Neuronal stem cell (in vitro differentiated cells): ENCODE measurements around the gene ITGA3. TPM values are rescaled to one million over a fixed set of nuclear protein-coding genes. Genes with fewer than 3 reads are reported as not detected.

ENCODE experiments used
- DNase-seq: peaks from one replicate; pipeline ENCODE4 v3.0.0-alpha.2; 2013; ENCODE audit warnings: low spot score
- H2AFZ ChIP-seq: one replicate; pipeline ENCODE4 v1.6.1; 2013; ENCODE audit warnings: mild to moderate bottlenecking, low read length, inconsistent platforms
- H2AK5ac ChIP-seq: 2 replicates; pipeline ENCODE4 v1.6.1; 2013; ENCODE audit warnings: low read depth, mild to moderate bottlenecking, inconsistent platforms, low read length, moderate library complexity, mixed read lengths
- H2BK120ac ChIP-seq: 2 replicates; pipeline ENCODE4 v1.6.1; 2013; ENCODE audit warnings: low read depth, mild to moderate bottlenecking, inconsistent platforms, low read length, moderate library complexity, mixed read lengths
- H2BK12ac ChIP-seq: one replicate; pipeline ENCODE4 v1.6.1; 2013; ENCODE audit warnings: low read length, inconsistent platforms
- H2BK15ac ChIP-seq: 2 replicates; pipeline ENCODE4 v1.6.1; 2013; ENCODE audit warnings: mild to moderate bottlenecking, low read length, inconsistent platforms, mixed read lengths
- H2BK5ac ChIP-seq: one replicate; pipeline ENCODE4 v1.6.1; 2013; ENCODE audit warnings: inconsistent platforms, mild to moderate bottlenecking, low read length, moderate library complexity
- H3K14ac ChIP-seq: one replicate; pipeline ENCODE4 v1.6.1; 2013; ENCODE audit warnings: low read length, inconsistent platforms
- H3K18ac ChIP-seq: 2 replicates; pipeline ENCODE4 v1.6.1; 2013; ENCODE audit warnings: low read length, inconsistent platforms
- H3K23ac ChIP-seq: 2 replicates; pipeline ENCODE4 v1.6.1; 2013; ENCODE audit warnings: low read depth, mild to moderate bottlenecking, mixed read lengths, low read length, inconsistent platforms; ENCODE audit not compliant: poor library complexity
- H3K27ac ChIP-seq: replicated peaks from 3 replicates; pipeline ENCODE4 v1.5.1; 2013; ENCODE audit warnings: low read length, inconsistent platforms
- H3K27me3 ChIP-seq, 3 experiments: 2 replicates each; pipeline ENCODE4 v1.6.1; 2013; ENCODE audit warnings: low read length in 3 of 3, mild to moderate bottlenecking in 2 of 3, inconsistent platforms in 1 of 3, low read depth in 1 of 3, mixed read lengths in 1 of 3, moderate library complexity in 1 of 3; ENCODE audit not compliant: control insufficient read depth in 3 of 3, insufficient read depth in 3 of 3
- H3K36me3 ChIP-seq, 2 donors: replicated peaks in 1 of 2; 2 replicates each; pipeline ENCODE4 v1.6.1; 2013; ENCODE audit warnings: low read length in 2 of 2; ENCODE audit not compliant: control insufficient read depth in 2 of 2, insufficient read depth in 2 of 2
- H3K4ac ChIP-seq: 2 replicates; pipeline ENCODE4 v1.6.1; 2013; ENCODE audit warnings: inconsistent platforms, mild to moderate bottlenecking, low read length, moderate library complexity
- H3K4me1 ChIP-seq, 2 donors: 1 replicate in 1 of 2; 2 replicates in 1 of 2; pipeline ENCODE4 v1.6.1; 2013; ENCODE audit warnings: low read length in 2 of 2, low read depth in 1 of 2; ENCODE audit not compliant: control insufficient read depth in 2 of 2, insufficient read depth in 1 of 2
- H3K4me2 ChIP-seq: one replicate; pipeline ENCODE4 v1.6.1; 2013; ENCODE audit warnings: mild to moderate bottlenecking, low read length, inconsistent platforms; ENCODE audit not compliant: insufficient read depth, poor library complexity, severe bottlenecking
- H3K4me3 ChIP-seq, 2 donors: 2 replicates each; pipeline ENCODE4 v1.5.1; 2013; ENCODE audit warnings: low read length in 2 of 2, mild to moderate bottlenecking in 2 of 2, inconsistent platforms in 1 of 2, moderate library complexity in 1 of 2
- H3K79me1 ChIP-seq: one replicate; pipeline ENCODE4 v1.6.1; 2013; ENCODE audit warnings: low read depth, mild to moderate bottlenecking, inconsistent platforms, low read length, moderate library complexity
- H3K9ac ChIP-seq: one replicate; pipeline ENCODE4 v1.6.1; 2013; ENCODE audit warnings: mild to moderate bottlenecking, low read depth, low read length, inconsistent platforms; ENCODE audit not compliant: poor library complexity
- H3K9me3 ChIP-seq, 2 donors: replicated peaks in 1 of 2; 2 replicates each; pipeline versions ENCODE3 to v1.6.1; 2013; ENCODE audit warnings: low read length in 2 of 2, mild to moderate bottlenecking in 2 of 2, inconsistent platforms in 1 of 2, low read depth in 1 of 2, mixed read lengths in 1 of 2, moderate library complexity in 1 of 2; ENCODE audit not compliant: control insufficient read depth in 2 of 2, insufficient read depth in 1 of 2
- H4K8ac ChIP-seq: one replicate; pipeline ENCODE4 v1.6.1; 2013; ENCODE audit warnings: low read depth, mild to moderate bottlenecking, inconsistent platforms, low read length, moderate library complexity
- H4K91ac ChIP-seq: one replicate; pipeline ENCODE4 v1.6.1; 2013; ENCODE audit warnings: low read length, low read depth, mild to moderate bottlenecking, inconsistent platforms; ENCODE audit not compliant: poor library complexity
- WGBS, 2 donors: extraction: QIAGEN DNeasy Blood & Tissue Kit; methylation state at CpG; one replicate each; pipeline ENCODE4 v1.1.7; 2013; ENCODE audit warnings: missing lambda C conversion rate in 2 of 2, mixed read lengths in 1 of 2; ENCODE audit not compliant: insufficient read length in 2 of 2, insufficient replicate concordance in 1 of 2; ENCODE audit errors: extremely low coverage in 2 of 2; 5-methylcytosine and 5-hydroxymethylcytosine counted together
- polyA plus RNA-seq, 2 experiments: library from polyadenylated mRNA; stranded (reverse); fragments of 200-250 nt; gene quantifications; one replicate each; pipeline ENCODE4 v1.2.3, GENCODE V29; 2013

ITGA3 gene
- 8.3 TPM for polyA plus RNA-seq (2013, experiment 1 of 2)
- polyA plus RNA-seq (2013, experiment 2 of 2) = 6.8 TPM

DNA sequence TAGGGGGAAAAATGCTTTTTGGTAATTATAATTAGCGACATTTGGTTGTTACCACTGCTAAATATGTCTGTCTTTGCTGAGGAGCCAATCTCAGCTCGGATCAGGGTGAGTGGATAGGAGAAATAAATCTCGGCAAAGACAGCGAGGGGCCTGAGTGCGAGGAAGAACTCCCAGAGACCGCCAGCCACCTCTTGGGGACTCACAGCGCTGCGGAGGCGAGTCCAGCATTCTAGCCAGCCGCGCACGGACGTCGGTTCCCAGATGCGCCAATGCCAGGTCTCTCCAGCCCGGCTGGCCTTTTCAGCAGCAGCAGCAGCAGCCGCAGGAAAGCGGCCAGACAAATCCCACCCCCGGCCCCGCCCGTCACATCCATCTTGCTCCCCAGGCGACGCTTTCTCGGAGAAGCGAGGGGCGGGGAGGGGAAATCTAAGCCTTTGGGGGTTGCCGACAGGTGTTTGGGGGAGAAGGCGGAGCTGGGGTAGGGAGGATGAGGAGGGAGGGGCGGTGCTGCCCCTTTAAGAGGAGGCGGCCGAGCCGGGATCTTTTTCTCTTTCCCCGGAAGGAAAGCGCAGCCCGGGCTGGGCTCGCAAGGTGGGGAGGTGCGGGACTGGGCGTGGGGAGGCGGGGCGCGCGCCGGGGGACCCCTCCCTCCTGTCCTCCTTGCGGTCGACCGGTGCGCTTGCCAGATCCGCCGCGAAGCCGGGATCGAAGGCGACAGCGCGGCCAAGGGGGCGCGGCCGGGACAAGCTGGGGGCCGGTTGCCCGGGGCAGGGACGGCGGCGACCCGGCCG is at the start of gene ITGA3:
TSS of gene ITGA3 (plus strand) at position 685 of the 791 bp plus-strand sequence. CDS start 330 bp downstream, outside the sequence.
- peak within 1 kb of the TSS; percentile 90 for H3K18ac ChIP-seq
- no peaks in the 10 kb centered on the region for H3K79me1 ChIP-seq
- H3K14ac ChIP-seq = no peak within 1 kb of the TSS
- H2BK12ac ChIP-seq = no peak within 1 kb of the TSS
- H3K27ac ChIP-seq = no peak within 1 kb of the TSS
- no peak within 1 kb of the TSS for H2BK120ac ChIP-seq
- H2AK5ac ChIP-seq = no peak within 1 kb of the TSS
- no peaks in the 10 kb centered on the region for H3K9me3 ChIP-seq
- H3K4ac ChIP-seq = no peak within 1 kb of the TSS
- no CpG with 5 or more reads among the region's 65 CpGs for WGBS, 2 donors
- H3K23ac ChIP-seq = peak within 1 kb of the TSS; percentile 52
- H3K4me1 ChIP-seq = peaks cover 6 to 27% of the 10 kb centered on the region in 2 donors
- DNase-seq = peak; percentile 81
- peak within 1 kb of the TSS; percentile 42 for H2BK5ac ChIP-seq
- H4K91ac ChIP-seq = no peak within 1 kb of the TSS
- peak within 1 kb of the TSS; percentile 70 for H3K9ac ChIP-seq
- H3K4me2 ChIP-seq = peak within 1 kb of the TSS; percentile 96
- H3K27me3 ChIP-seq = peaks cover 0 to 44% (median 20%) of the 10 kb centered on the region in 3 experiments
- no peak within 1 kb of the TSS for H4K8ac ChIP-seq
- peak within 1 kb of the TSS; percentile 48 to 86 for H3K4me3 ChIP-seq
- peak within 1 kb of the TSS; percentile 98 for H2AFZ ChIP-seq
- H3K36me3 ChIP-seq = no peaks in the 10 kb centered on the region
- H2BK15ac ChIP-seq = peak within 1 kb of the TSS; percentile 96

DNA sequence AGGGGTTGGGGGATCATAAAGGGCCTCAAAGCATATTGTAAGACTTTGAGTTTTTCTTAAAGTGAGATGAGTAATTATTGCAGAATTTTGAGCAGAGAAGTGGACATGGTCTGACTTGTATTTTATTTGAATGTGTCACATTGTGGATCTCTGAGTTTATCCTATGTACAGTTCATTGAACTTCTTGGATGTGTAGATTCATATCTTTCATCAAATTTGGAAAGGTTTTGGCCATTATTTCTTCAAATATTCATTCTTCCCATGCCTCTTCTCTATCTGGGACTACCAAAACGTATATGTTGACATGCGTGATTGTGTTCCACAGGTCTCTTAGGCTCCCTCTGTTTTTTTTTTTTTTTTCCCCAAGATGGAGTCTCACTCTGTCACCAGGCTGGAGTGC is 46.6 kb upstream of the ITGA3 start:
- Histone ChIP-seq H3K4me3 (no peak overlapping the region), H3K4me2 (no peak overlapping the region), H3K79me1 (no peaks in the 10 kb centered on the region), H4K8ac (no peak overlapping the region), H2BK12ac (no peak overlapping the region), H3K9ac (no peak overlapping the region), H3K27me3 (peaks cover 0 to 2% (median 0%) of the 10 kb centered on the region in 3 experiments), H3K23ac (no peak overlapping the region), H3K4me1 (no peaks in the 10 kb centered on the region), H2BK15ac (no peak overlapping the region), H3K36me3 (no peaks in the 10 kb centered on the region), H3K18ac (no peak overlapping the region), H3K4ac (no peak overlapping the region), H4K91ac (no peak overlapping the region), H2AK5ac (no peak overlapping the region), H2BK5ac (no peak overlapping the region), H3K14ac (no peak overlapping the region), H2BK120ac (no peak overlapping the region), H3K9me3 (no peaks in the 10 kb centered on the region), H2AFZ (no peak overlapping the region), H3K27ac (no peak overlapping the region)
- WGBS, 2 donors = no CpG with 5 or more reads among the region's 2 CpGs
- DNase-seq = no peak

DNA sequence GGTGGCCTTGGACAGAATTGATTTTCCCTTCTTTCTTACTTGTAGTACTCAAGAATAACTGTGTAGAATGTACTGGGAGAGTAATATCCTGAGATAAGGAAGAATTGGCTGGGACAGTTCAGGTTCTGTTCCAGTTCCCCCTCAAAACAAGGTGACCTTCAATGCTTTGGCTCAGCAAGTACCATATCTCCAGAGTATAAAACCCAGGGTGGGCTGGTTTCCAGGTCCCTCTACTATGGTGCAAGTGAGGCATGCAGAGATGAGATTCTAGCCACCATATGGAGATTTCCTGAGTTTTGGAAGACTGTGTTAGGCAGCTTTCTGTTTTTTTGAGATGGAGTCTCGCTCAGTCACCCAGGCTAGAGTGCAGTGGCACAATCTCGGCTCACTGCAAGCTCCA is 42.8 kb upstream of the ITGA3 start:
- Histone ChIP-seq H2AK5ac (no peak overlapping the region), H2AFZ (no peak overlapping the region), H3K27ac (no peak overlapping the region), H3K79me1 (no peaks in the 10 kb centered on the region), H2BK5ac (no peak overlapping the region), H2BK120ac (no peak overlapping the region), H3K9me3 (no peaks in the 10 kb centered on the region), H3K9ac (no peak overlapping the region), H3K4me3 (no peak overlapping the region), H2BK12ac (no peak overlapping the region), H3K14ac (no peak overlapping the region), H3K18ac (no peak overlapping the region), H3K23ac (no peak overlapping the region), H2BK15ac (no peak overlapping the region), H3K4me1 (no peaks in the 10 kb centered on the region), H4K8ac (no peak overlapping the region), H3K36me3 (no peaks in the 10 kb centered on the region), H3K4ac (no peak overlapping the region), H3K27me3 (no peaks in the 10 kb centered on the region), H4K91ac (no peak overlapping the region), H3K4me2 (no peak overlapping the region)
- no peak for DNase-seq
- WGBS, 2 donors = no CpG with 5 or more reads among the region's 2 CpGs

DNA sequence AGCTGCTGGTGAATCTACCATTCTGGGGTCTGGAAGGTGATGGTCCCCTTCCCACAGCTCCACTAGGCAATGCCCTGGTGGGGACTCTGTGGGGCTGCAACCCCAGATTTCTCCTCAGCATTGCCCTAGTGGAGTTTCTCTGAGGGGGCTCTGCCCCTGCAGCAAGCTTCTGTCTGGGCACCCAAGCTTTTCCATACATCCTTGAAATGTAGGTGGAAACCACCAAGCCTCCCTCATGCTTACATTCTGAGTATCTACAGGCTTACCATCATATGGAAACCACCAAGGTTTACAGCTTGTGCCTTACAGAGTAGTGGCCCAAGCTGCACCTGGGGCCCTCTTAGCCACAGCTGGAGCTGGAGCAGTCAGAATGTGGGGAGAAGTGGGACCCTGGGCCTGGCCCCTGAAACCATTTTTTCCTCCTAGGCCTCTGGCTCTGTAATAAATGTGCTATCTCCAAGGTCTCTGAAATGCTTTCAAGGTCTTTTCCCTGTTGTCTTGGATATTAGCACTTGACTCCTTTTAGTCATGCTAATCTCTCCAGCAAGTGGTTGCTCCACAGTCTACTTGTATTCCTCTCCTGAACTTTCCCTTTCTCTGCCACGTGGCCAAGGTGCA is 41.3 kb upstream of the ITGA3 start:
- no peak overlapping the region for H3K14ac ChIP-seq
- no peak overlapping the region for H3K27ac ChIP-seq
- no peak overlapping the region for H3K4me2 ChIP-seq
- no peak overlapping the region for H3K9ac ChIP-seq
- H3K4ac ChIP-seq = no peak overlapping the region
- H3K27me3 ChIP-seq = no peaks in the 10 kb centered on the region
- no peak overlapping the region for H2BK120ac ChIP-seq
- no peak overlapping the region for H2BK15ac ChIP-seq
- no peak overlapping the region for H3K4me3 ChIP-seq
- no peaks in the 10 kb centered on the region for H3K36me3 ChIP-seq
- H3K79me1 ChIP-seq = no peaks in the 10 kb centered on the region
- no peak overlapping the region for H2AK5ac ChIP-seq
- no peak overlapping the region for H4K8ac ChIP-seq
- no peak overlapping the region for H2AFZ ChIP-seq
- no peak overlapping the region for H4K91ac ChIP-seq
- no peak overlapping the region for H2BK5ac ChIP-seq
- no peak for DNase-seq
- no CpG with 5 or more reads among the region's 1 CpG for WGBS, 2 donors
- no peak overlapping the region for H3K23ac ChIP-seq
- H3K9me3 ChIP-seq = no peaks in the 10 kb centered on the region
- H3K18ac ChIP-seq = no peak overlapping the region
- no peaks in the 10 kb centered on the region for H3K4me1 ChIP-seq
- H2BK12ac ChIP-seq = no peak overlapping the region
